ENCODE data around the gene HPSE2.

The HPSE2 gene

DNA sequence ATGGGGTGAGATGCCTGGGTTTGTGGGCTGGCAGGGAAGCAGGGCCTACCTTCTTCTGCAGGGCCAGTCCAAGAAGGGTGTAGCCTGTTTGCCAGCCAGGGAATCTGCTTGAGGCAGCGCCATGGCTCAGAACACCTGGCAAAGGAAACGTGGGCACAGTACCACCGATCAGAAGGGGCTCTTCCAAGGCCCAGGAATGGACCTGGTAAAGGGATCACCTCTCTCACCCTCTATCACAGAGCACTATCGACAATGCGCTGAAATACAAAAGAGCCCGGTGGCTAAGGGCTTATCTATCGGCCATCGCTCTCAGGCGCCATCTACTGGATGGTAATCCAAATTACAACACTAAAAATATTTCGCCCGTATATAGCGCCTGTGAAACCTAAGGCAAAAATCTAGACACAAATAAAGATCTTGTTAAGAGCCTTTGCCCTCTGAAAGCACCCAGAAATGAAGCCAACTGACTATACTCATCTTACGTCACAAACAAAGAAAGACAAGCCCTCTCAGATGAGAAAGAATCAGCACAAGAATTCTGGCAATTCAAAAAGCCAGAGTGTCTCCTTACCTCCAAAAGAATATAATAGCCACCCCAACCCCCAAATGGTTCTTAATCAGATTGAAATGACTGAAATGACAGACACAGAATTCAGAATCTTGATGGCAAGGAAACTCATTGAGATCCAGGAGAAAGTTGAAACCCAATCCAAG is 571.2 kb downstream of the HPSE2 start:
- Histone ChIP-seq H3K36me3 (ENCODE audit: control insufficient read depth, low read depth, low read length) (no peaks in the 10 kb centered on the region), H3K4me3 (ENCODE audit: low read length) (no peak overlapping the region), H3K9me3 (ENCODE audit: control insufficient read depth, low read depth, low read length) (peaks cover 8% of the 10 kb centered on the region), H3K9ac (ENCODE audit: low read length) (no peak overlapping the region), H3K27me3 (ENCODE audit: control insufficient read depth, insufficient read depth, low read length) (no peaks in the 10 kb centered on the region), H3K27ac (ENCODE audit: low read length) (no peak overlapping the region), H3K4me1 (ENCODE audit: control insufficient read depth, low read depth, low read length) (peaks cover 4% of the 10 kb centered on the region)

DNA sequence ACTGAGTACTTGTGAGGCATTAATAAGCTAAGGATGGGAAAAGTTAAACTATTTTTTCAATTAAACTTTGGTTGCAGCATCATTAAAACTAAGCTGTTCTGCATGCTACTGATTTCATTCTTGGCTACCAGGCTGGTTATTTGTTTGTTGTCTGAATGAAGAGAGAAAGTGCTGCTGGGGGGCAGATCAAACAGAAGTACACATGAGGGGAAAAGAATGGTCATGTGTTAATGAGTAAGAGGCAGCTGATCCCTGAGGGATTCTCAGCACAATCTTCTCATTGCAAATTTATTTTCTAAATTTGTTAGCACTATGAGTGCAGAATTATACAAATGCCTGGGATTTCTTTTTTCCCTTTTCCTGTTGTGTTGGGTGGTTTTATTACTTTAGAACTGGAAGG is 575.7 kb downstream of the HPSE2 start:
- H3K4me1 ChIP-seq (ENCODE audit: control insufficient read depth, low read depth, low read length) = peaks cover 4% of the 10 kb centered on the region
- no peak overlapping the region for H3K9ac ChIP-seq (ENCODE audit: low read length)
- no peaks in the 10 kb centered on the region for H3K36me3 ChIP-seq (ENCODE audit: control insufficient read depth, low read depth, low read length)
- no peak overlapping the region for H3K4me3 ChIP-seq (ENCODE audit: low read length)
- no peak overlapping the region for H3K27ac ChIP-seq (ENCODE audit: low read length)
- peaks cover 5% of the 10 kb centered on the region for H3K9me3 ChIP-seq (ENCODE audit: control insufficient read depth, low read depth, low read length)
- H3K27me3 ChIP-seq (ENCODE audit: control insufficient read depth, insufficient read depth, low read length) = no peaks in the 10 kb centered on the region

DNA sequence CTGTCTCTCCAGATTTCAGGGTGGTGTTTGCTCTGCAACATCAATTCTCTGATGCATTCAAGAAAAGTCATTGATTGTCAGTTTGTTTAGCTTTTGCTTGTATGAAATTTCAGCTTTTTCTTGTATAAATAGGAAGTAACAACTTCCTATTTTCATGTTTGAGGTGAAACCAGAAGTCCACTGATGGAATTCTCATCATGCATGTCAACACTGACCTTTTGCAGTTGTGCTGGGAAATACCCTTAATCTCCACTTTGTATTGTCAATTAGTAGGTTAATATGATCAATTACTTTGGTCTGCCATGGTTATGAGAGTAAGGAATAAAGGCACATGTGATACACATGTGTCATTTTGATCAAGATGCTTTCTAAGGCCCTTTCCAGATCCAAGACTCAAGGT is 580.2 kb downstream of the HPSE2 start:
- Histone ChIP-seq H3K4me3 (ENCODE audit: low read length) (no peak overlapping the region), H3K4me1 (ENCODE audit: control insufficient read depth, low read depth, low read length) (peaks cover 4% of the 10 kb centered on the region), H3K27me3 (ENCODE audit: control insufficient read depth, insufficient read depth, low read length) (no peaks in the 10 kb centered on the region), H3K27ac (ENCODE audit: low read length) (no peak overlapping the region), H3K9ac (ENCODE audit: low read length) (no peak overlapping the region), H3K9me3 (ENCODE audit: control insufficient read depth, low read depth, low read length) (no peaks in the 10 kb centered on the region), H3K36me3 (ENCODE audit: control insufficient read depth, low read depth, low read length) (no peaks in the 10 kb centered on the region)

DNA sequence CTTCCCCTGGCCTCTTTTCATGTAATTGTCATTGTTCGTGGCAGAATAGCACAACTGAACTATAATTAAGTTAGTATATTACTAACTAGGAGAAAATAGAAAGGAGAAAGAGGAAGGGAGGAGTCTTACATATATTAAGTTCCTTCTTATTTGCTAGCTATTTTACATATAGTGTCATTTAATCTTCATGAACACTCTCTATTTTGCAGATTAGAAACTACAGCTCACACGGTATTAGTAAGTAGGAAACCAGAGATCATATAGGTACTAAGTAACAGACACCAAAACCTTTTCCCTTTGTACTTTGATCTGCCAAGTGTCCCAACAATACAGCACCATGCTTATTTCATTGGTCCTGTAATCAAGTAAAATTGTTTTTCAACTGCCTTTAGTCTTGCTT is 586.5 kb downstream of the HPSE2 start:
- Histone ChIP-seq H3K4me3 (ENCODE audit: low read length) (no peak overlapping the region), H3K36me3 (ENCODE audit: control insufficient read depth, low read depth, low read length) (no peaks in the 10 kb centered on the region), H3K27ac (ENCODE audit: low read length) (no peak overlapping the region), H3K9me3 (ENCODE audit: control insufficient read depth, low read depth, low read length) (no peaks in the 10 kb centered on the region), H3K9ac (ENCODE audit: low read length) (no peak overlapping the region), H3K4me1 (ENCODE audit: control insufficient read depth, low read depth, low read length) (peaks cover 21% of the 10 kb centered on the region), H3K27me3 (ENCODE audit: control insufficient read depth, insufficient read depth, low read length) (no peaks in the 10 kb centered on the region)

DNA sequence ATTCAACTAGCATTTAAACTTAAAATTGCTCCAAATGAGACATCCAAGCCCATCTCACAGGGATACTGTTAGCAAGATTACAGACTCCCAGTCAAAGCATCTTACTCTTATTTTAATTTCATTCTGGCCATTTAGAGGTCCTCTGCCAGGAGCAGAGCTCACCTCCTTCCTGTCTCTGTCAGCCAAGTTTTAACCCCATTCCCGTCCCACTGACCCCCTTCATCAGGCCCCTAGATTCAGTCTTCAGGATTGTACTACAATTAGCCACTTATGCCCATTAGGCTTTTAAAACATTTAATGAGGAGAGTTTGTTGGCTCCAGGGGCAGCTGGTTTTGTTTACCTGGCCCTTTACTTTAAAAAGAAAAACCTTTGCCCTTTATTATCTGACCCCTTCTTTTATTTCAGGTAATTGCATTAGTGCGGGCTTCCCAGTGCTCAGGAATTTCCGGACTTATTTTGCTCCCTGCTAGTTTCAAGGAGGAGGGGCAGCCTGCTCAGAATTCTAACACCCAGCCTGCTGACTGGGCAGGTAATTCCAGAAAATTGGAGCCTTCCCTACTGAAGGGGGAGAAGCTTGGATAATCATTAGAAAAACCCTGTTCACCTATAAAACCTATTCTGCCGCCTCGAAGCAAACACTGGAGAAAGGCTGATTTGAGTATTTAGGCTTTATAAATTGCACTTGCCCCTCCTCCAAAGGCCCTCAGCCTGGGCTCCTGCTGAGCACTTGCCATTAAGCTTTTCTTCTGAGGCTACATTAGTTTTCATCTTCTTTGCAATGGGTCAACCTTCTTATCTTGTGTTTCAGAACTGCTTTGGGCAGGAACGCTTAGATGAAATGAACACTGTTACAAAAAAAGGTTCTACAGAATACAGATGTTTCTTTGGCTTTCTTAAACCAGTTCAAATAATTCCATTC is 588.4 kb downstream of the HPSE2 start:
- H3K27me3 ChIP-seq (ENCODE audit: control insufficient read depth, insufficient read depth, low read length) = no peaks in the 10 kb centered on the region
- H3K4me1 ChIP-seq (ENCODE audit: control insufficient read depth, low read depth, low read length) = peaks cover 21% of the 10 kb centered on the region
- H3K9me3 ChIP-seq (ENCODE audit: control insufficient read depth, low read depth, low read length) = no peaks in the 10 kb centered on the region
- H3K9ac ChIP-seq (ENCODE audit: low read length) = peak overlapping the region; percentile 12
- no peaks in the 10 kb centered on the region for H3K36me3 ChIP-seq (ENCODE audit: control insufficient read depth, low read depth, low read length)
- peak overlapping the region; percentile 65 for H3K27ac ChIP-seq (ENCODE audit: low read length)
- H3K4me3 ChIP-seq (ENCODE audit: low read length) = peak overlapping the region; percentile 14

DNA sequence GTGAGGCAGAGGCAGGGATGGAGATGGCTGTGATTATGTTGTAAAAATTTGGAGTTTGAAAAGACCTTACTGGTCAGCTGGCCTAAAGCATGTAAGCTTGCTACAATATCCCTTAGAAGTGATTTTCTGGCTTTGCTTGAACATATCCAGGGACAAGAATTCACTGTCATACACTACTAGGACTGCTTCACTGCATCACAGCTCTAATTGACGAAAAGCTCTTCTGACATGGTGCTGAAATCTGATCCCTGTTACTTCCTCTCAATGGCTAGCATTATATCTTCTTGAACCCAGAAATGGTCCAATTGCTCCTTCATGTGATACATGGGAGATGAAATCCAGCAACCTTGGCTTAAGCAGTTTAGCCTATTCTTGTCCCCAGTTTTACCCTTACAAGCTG is 591.2 kb downstream of the HPSE2 start:
- Histone ChIP-seq H3K36me3 (ENCODE audit: control insufficient read depth, low read depth, low read length) (no peaks in the 10 kb centered on the region), H3K4me1 (ENCODE audit: control insufficient read depth, low read depth, low read length) (peaks cover 21% of the 10 kb centered on the region), H3K9ac (ENCODE audit: low read length) (no peak overlapping the region), H3K9me3 (ENCODE audit: control insufficient read depth, low read depth, low read length) (no peaks in the 10 kb centered on the region), H3K27ac (ENCODE audit: low read length) (no peak overlapping the region), H3K27me3 (ENCODE audit: control insufficient read depth, insufficient read depth, low read length) (no peaks in the 10 kb centered on the region), H3K4me3 (ENCODE audit: low read length) (no peak overlapping the region)

DNA sequence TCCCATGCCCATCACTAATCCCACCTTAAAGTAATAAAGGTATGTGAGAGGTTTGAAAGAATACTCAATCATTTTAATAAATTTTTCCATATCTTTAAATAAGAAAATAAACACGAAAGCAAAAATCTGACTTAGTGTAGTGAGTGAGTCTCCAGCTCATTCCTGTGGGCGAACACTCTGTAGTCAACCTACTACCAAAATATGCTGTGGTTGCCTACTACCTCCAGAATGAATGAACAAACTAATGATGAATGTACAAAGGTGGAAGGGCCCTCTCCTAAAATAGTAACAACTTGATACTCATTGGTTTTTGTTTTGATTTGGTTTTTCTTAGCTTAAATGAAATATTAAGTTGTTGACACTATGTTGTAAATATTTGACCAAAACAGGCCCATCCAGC is 593.4 kb downstream of the HPSE2 start:
- no peaks in the 10 kb centered on the region for H3K9me3 ChIP-seq (ENCODE audit: control insufficient read depth, low read depth, low read length)
- H3K36me3 ChIP-seq (ENCODE audit: control insufficient read depth, low read depth, low read length) = no peaks in the 10 kb centered on the region
- peaks cover 11% of the 10 kb centered on the region for H3K4me1 ChIP-seq (ENCODE audit: control insufficient read depth, low read depth, low read length)
- no peak overlapping the region for H3K9ac ChIP-seq (ENCODE audit: low read length)
- no peaks in the 10 kb centered on the region for H3K27me3 ChIP-seq (ENCODE audit: control insufficient read depth, insufficient read depth, low read length)
- no peak overlapping the region for H3K27ac ChIP-seq (ENCODE audit: low read length)
- H3K4me3 ChIP-seq (ENCODE audit: low read length) = no peak overlapping the region

DNA sequence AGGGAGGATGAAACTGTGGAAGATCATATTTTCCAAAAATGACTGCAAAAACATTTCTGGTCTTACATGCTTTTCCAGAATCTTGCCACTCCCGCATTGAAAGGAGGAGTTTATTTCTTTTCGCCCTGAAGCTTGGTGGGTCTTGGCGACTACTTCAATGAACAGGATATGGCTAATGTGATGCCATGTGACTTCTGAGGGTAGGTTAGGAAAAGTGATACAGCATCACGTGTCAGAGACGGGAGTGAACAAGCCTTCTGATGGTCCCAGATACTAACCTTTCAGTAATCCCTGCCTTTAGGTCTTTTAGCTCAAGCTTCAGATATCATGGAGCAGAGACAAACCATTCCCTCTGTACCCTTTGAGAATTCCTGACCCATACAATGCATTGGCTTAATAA is 596.7 kb downstream of the HPSE2 start:
- no peak overlapping the region for H3K9ac ChIP-seq (ENCODE audit: low read length)

DNA sequence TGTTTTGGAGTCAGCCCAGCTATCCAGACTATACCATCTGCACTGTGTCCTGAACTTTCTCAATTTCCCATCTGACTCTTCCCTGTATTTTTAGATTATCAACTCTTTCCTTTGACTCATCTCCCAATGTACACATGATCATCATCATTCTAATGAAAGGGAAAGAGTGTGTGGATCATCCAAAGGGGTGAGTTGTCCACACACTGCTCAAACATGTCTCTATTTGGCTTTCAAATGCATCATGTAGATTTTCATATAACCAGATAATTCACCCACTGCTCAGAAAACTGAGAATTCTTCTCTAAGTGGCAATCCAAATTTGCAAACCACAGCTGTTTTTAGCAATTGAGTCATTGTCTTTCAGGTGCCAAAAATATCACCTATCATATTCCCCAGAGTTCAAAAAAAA is 598.7 kb downstream of the HPSE2 start:
- H3K9ac ChIP-seq (ENCODE audit: low read length) = no peak overlapping the region
- no peak overlapping the region for H3K27ac ChIP-seq (ENCODE audit: low read length)
- no peaks in the 10 kb centered on the region for H3K4me1 ChIP-seq (ENCODE audit: control insufficient read depth, low read depth, low read length)
- H3K4me3 ChIP-seq (ENCODE audit: low read length) = no peak overlapping the region
- H3K36me3 ChIP-seq (ENCODE audit: control insufficient read depth, low read depth, low read length) = no peaks in the 10 kb centered on the region
- H3K27me3 ChIP-seq (ENCODE audit: control insufficient read depth, insufficient read depth, low read length) = no peaks in the 10 kb centered on the region
- H3K9me3 ChIP-seq (ENCODE audit: control insufficient read depth, low read depth, low read length) = no peaks in the 10 kb centered on the region

More for the DNA sequence above, 596.7 kb downstream of the HPSE2 start:
- no peaks in the 10 kb centered on the region for H3K4me1 ChIP-seq (ENCODE audit: control insufficient read depth, low read depth, low read length)
- H3K27me3 ChIP-seq (ENCODE audit: control insufficient read depth, insufficient read depth, low read length) = no peaks in the 10 kb centered on the region
- H3K4me3 ChIP-seq (ENCODE audit: low read length) = no peak overlapping the region
- no peaks in the 10 kb centered on the region for H3K36me3 ChIP-seq (ENCODE audit: control insufficient read depth, low read depth, low read length)
- no peak overlapping the region for H3K27ac ChIP-seq (ENCODE audit: low read length)
- no peaks in the 10 kb centered on the region for H3K9me3 ChIP-seq (ENCODE audit: control insufficient read depth, low read depth, low read length)

DNA sequence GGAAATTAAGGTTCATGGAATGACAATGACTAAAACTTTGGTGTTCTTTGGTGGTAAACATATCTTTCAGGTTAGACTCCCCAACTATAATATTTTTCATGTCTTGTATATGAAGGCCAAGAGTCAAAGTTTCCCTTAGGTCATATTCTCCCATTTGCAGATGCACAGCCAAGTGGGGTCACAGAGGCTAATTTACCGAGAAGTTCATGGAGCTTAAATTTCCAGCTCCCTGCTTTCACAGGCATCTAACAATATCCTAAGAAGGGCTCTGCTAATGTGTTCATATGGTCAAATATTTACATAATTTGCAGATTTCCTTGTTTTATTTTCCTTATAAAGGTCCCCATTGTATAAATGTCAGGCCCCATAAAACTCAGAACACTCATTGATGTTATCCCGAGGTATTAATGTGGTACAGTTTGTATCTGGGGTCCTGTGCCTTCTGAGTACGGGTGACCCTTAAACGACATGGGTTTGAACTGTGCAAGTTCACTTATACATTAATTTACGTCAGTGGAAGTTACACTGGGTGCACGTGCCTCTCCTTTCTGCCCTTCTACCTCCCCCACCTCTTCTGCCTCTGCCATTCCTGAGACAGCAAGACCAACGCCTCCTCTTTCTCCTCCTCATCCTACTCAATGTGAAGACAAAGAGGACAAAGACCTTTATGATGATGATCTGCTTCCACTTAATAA is 603.0 kb downstream of the HPSE2 start:
- no peaks in the 10 kb centered on the region for H3K36me3 ChIP-seq (ENCODE audit: control insufficient read depth, low read depth, low read length)
- H3K4me3 ChIP-seq (ENCODE audit: low read length) = no peak overlapping the region
- H3K27ac ChIP-seq (ENCODE audit: low read length) = no peak overlapping the region
- H3K9ac ChIP-seq (ENCODE audit: low read length) = no peak overlapping the region
- H3K27me3 ChIP-seq (ENCODE audit: control insufficient read depth, insufficient read depth, low read length) = no peaks in the 10 kb centered on the region
- no peaks in the 10 kb centered on the region for H3K4me1 ChIP-seq (ENCODE audit: control insufficient read depth, low read depth, low read length)
- no peaks in the 10 kb centered on the region for H3K9me3 ChIP-seq (ENCODE audit: control insufficient read depth, low read depth, low read length)

DNA sequence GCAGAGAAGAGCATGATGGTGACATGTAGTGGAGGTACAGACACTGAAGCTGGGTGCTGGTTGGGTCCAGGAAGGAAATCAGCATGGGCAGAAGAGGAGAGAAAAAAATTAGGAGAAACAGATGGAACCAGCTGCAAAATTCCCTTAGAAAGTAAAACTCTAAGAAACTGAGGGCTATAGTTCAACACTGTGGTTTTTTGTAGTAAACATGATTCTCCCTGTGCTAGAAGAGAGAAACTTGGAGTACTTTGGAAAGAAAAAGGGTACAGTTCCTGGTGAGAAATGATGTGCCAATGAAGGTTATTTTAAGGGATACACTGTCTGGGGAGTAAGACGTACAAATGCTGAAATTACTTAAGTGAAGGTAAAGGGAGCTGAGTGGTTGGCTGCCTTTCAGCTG is 607.4 kb downstream of the HPSE2 start:
- Histone ChIP-seq H3K36me3 (ENCODE audit: control insufficient read depth, low read depth, low read length) (no peaks in the 10 kb centered on the region), H3K27me3 (ENCODE audit: control insufficient read depth, insufficient read depth, low read length) (no peaks in the 10 kb centered on the region), H3K27ac (ENCODE audit: low read length) (no peak overlapping the region), H3K9me3 (ENCODE audit: control insufficient read depth, low read depth, low read length) (no peaks in the 10 kb centered on the region), H3K4me3 (ENCODE audit: low read length) (no peak overlapping the region), H3K9ac (ENCODE audit: low read length) (no peak overlapping the region), H3K4me1 (ENCODE audit: control insufficient read depth, low read depth, low read length) (no peaks in the 10 kb centered on the region)

All from iPS-18a (cell line).